ENCODE measurements around the gene COL25A1.

GRCh38 chr4:108777388-108777787 is 525.1 kb downstream of the COL25A1 start:
- TF ChIP-seq CTCF (conservative IDR thresholded peaks at IDR 0.05; ENCODE audit: low read depth, low read length) (no peak), EZH2 (IDR thresholded peaks at IDR 0.05; ENCODE audit: borderline replicate concordance, low read depth, low read length, poor library complexity, severe bottlenecking) (no peak)
